HCT116 (cell line): ENCODE data around the gene IQCM. TPM values are rescaled to one million over a fixed set of nuclear protein-coding genes. Genes with fewer than 3 reads are reported as not detected.

ENCODE experiments used
- ATAC-seq: fragments of 200-7000 bp; cut with Tn5 transposase; 2 replicates; pipeline ENCODE4 v1.9.1; 2020; ENCODE audit warnings: mild to moderate bottlenecking, moderate library complexity
- BruUV-seq: library from RNA; stranded (reverse); fragments of 400-500 nt; replicated peaks from 2 replicates; lab custom pipeline; 2021; lab: Mats Ljungman, UMichigan
- CTCF ChIA-PET: fragments of 300-600 bp; sonication (Branson Sonifier 250); formaldehyde crosslinking; loops from one replicate; lab custom pipeline; 2021; ENCODE audit warnings: antibody characterized with exemption; lab: Charles Lee
- POLR2A ChIA-PET: fragments of 300-600, 350-600 bp; sonication (Branson Sonifier 250); formaldehyde crosslinking; loops from one replicate; lab custom pipeline; 2021; ENCODE audit warnings: antibody characterized with exemption; lab: Charles Lee
- RAD21 ChIA-PET, 2 experiments: fragments of 300-600 bp; sonication (Branson Sonifier 250); formaldehyde crosslinking; loops; one replicate each; lab custom pipeline; 2023; ENCODE audit warnings: low total read pairs in 2 of 2; ENCODE audit not compliant: uncharacterized antibody in 2 of 2, unreplicated experiment in 2 of 2, low non-redundant PET in 1 of 2; lab: Charles Lee
- DNase-seq: peaks from one replicate; pipeline ENCODE4 v3.0.0-alpha.2; 2010; ENCODE audit warnings: low read depth, low spot score
- H2AFZ ChIP-seq: fragments of 200-600 bp; shearing (Covaris generic), sonication (generic); 2 replicates; pipeline ENCODE4 v1.6.1; 2017; ENCODE audit warnings: low read depth, mixed run types, mixed read lengths, antibody characterized with exemption, low read length; ENCODE audit not compliant: poor library complexity, severe bottlenecking
- H3K27ac ChIP-seq: 2 replicates; pipeline ENCODE4 v1.5.1; 2012; ENCODE audit warnings: low read depth, low read length
- H3K27me3 ChIP-seq: fragments of 200-600 bp; sonication (generic); 2 replicates; pipeline ENCODE4 v1.6.1; 2016; ENCODE audit warnings: mixed run types, low read length, mixed read lengths; ENCODE audit not compliant: insufficient read depth
- H3K36me3 ChIP-seq, 2 experiments: fragments of 200-500 bp in 1 of 2; fragments of 200-600 bp in 1 of 2; sonication (Bioruptor generic) in 1 of 2; sonication (generic) in 1 of 2; 2 replicates each; pipeline versions ENCODE4 v1.5.1 to v1.6.1; 2014 to 2016; ENCODE audit warnings: low read length in 2 of 2, inconsistent platforms in 1 of 2, mixed read lengths in 1 of 2, mixed run types in 1 of 2; ENCODE audit not compliant: insufficient read depth in 2 of 2, control insufficient read depth in 1 of 2
- H3K4me1 ChIP-seq, 2 experiments: fragments of 200-600 bp in 1 of 2; sonication (generic) in 1 of 2; 2 replicates each; pipeline versions ENCODE4 v1.5.1 to v1.6.1; 2012 to 2017; ENCODE audit warnings: low read length in 2 of 2, inconsistent platforms in 1 of 2, mild to moderate bottlenecking in 1 of 2, mixed read lengths in 1 of 2, mixed run types in 1 of 2, moderate library complexity in 1 of 2; ENCODE audit not compliant: insufficient read depth in 2 of 2, control insufficient read depth in 1 of 2
- H3K4me2 ChIP-seq: fragments of 200-600 bp; sonication (generic); 2 replicates; pipeline ENCODE4 v1.6.1; 2017; ENCODE audit warnings: mixed run types, low read length, mixed read lengths
- H3K4me3 ChIP-seq, 2 experiments: fragments of 200-600 bp in 1 of 2; sonication (generic) in 1 of 2; replicated peaks in 1 of 2; 2 replicates each; pipeline ENCODE4 v1.5.1; 2011 to 2016; ENCODE audit warnings: low read length in 2 of 2, control low read depth in 1 of 2, low read depth in 1 of 2, mild to moderate bottlenecking in 1 of 2, mixed read lengths in 1 of 2, mixed run types in 1 of 2
- H3K79me2 ChIP-seq: fragments of 200-600 bp; sonication (generic); 2 replicates; pipeline ENCODE4 v1.6.1; 2017; ENCODE audit warnings: mild to moderate bottlenecking, mixed run types, low read length, moderate library complexity, mixed read lengths; ENCODE audit not compliant: insufficient read depth
- H3K9ac ChIP-seq: fragments of 200-600 bp; sonication (generic); 2 replicates; pipeline ENCODE4 v1.6.1; 2016; ENCODE audit warnings: low read length, mixed read lengths
- H3K9me2 ChIP-seq: fragments of 200-600 bp; sonication (generic), shearing (Covaris generic); 2 replicates; pipeline ENCODE4 v1.6.1; 2017; ENCODE audit warnings: mixed run types, mild to moderate bottlenecking, moderate library complexity; ENCODE audit not compliant: insufficient read depth
- H3K9me3 ChIP-seq, 2 experiments: fragments of 200-500 bp in 1 of 2; fragments of 200-600 bp in 1 of 2; sonication (Bioruptor generic) in 1 of 2; sonication (generic) in 1 of 2; 2 replicates each; pipeline ENCODE4 v1.6.1; 2014 to 2017; ENCODE audit warnings: low read length in 2 of 2, mixed read lengths in 2 of 2, inconsistent platforms in 1 of 2, low read depth in 1 of 2, mild to moderate bottlenecking in 1 of 2, mixed run types in 1 of 2, moderate library complexity in 1 of 2; ENCODE audit not compliant: control insufficient read depth in 1 of 2, insufficient read depth in 1 of 2
- H4K20me1 ChIP-seq: fragments of 200-600 bp; sonication (generic), shearing (Covaris generic); 2 replicates; pipeline ENCODE4 v1.6.1; 2017; ENCODE audit warnings: mixed run types, mild to moderate bottlenecking, moderate library complexity; ENCODE audit not compliant: insufficient read depth
- CBX3 ChIP-seq: IDR thresholded peaks from 2 replicates; pipeline ENCODE4 v1.6.1; 2012; ENCODE audit warnings: low read depth
- EGR1 ChIP-seq: IDR thresholded peaks from 2 replicates; pipeline ENCODE4 v1.6.1; 2012; ENCODE audit warnings: low read depth
- ELF1 ChIP-seq: IDR thresholded peaks from 2 replicates; pipeline ENCODE4 v1.6.1; 2012; ENCODE audit warnings: low read depth, borderline replicate concordance
- EZH2 ChIP-seq: fragments of 200-600 bp; sonication (generic); IDR thresholded peaks from 2 replicates; pipeline ENCODE4 v1.6.1; 2017; ENCODE audit warnings: antibody characterized with exemption, mixed run types
- EZH2phosphoT487 ChIP-seq: fragments of 200-600 bp; IDR thresholded peaks from 2 replicates; pipeline ENCODE4 v1.6.1; 2018; ENCODE audit warnings: antibody characterized with exemption, borderline replicate concordance
- FOSL1 ChIP-seq: IDR thresholded peaks from 2 replicates; pipeline ENCODE4 v1.6.1; 2012; ENCODE audit warnings: low read depth
- POLR2A ChIP-seq: IDR thresholded peaks from 2 replicates; pipeline ENCODE4 v1.7.0; 2011; ENCODE audit warnings: borderline replicate concordance; ENCODE audit not compliant: insufficient read depth, insufficient read length; ENCODE audit errors: extremely low read depth
- POLR2AphosphoS5 ChIP-seq: IDR thresholded peaks from 2 replicates; pipeline ENCODE4 v1.6.1; 2011; ENCODE audit warnings: mild to moderate bottlenecking, low read depth, low read length, moderate library complexity
- RAD21 ChIP-seq: IDR thresholded peaks from 2 replicates; pipeline ENCODE4 v1.6.1; 2012; ENCODE audit warnings: low read depth, mild to moderate bottlenecking
- SIN3A ChIP-seq: IDR thresholded peaks from 2 replicates; pipeline ENCODE4 v1.6.1; 2012; ENCODE audit warnings: low read depth
- SRF ChIP-seq: IDR thresholded peaks from 2 replicates; pipeline ENCODE4 v1.6.1; 2012; ENCODE audit warnings: low read depth
- TCF7L2 ChIP-seq: IDR thresholded peaks from 2 replicates; pipeline ENCODE4 v1.7.0; 2011; ENCODE audit warnings: borderline replicate concordance, inconsistent platforms; ENCODE audit not compliant: insufficient read depth, insufficient read length; ENCODE audit errors: extremely low read depth
- ZFX ChIP-seq: fragments of 450-650 bp; IDR thresholded peaks from 2 replicates; pipeline ENCODE4 v1.6.1; 2017
- ZNF274 ChIP-seq: fragments of 200-500 bp; sonication (Bioruptor generic); IDR thresholded peaks from 2 replicates; pipeline ENCODE4 v1.6.1; 2014; ENCODE audit warnings: mild to moderate bottlenecking, low read depth, low read length, inconsistent platforms
- intact Hi-C: fragments of 100-400 bp; cut with micrococcal nuclease; formaldehyde crosslinking; loops from 2 replicates; pipeline ENCODE4 v1.10.0; 2022
- total RNA-seq: library from RNA; stranded (reverse); gene quantifications from one replicate; pipeline ENCODE4 v1.2.1, GENCODE V29; 2021; ENCODE audit not compliant: unreplicated experiment
- TF ChIP-seq, protein P1 (sequence below): IDR thresholded peaks from 2 replicates; pipeline ENCODE4 v1.6.1; 2012
- TF ChIP-seq, protein P2 (sequence below), 3 experiments: fragments of 200-600 bp in 1 of 3; sonication (generic) in 1 of 3; IDR thresholded peaks in 2 of 3; conservative IDR thresholded peaks in 1 of 3; 2 replicates each; pipeline ENCODE4 v1.5.1; 2012 to 2017; ENCODE audit warnings: low read depth in 2 of 3, low read length in 2 of 3, antibody characterized with exemption in 1 of 3, borderline replicate concordance in 1 of 3, control low read depth in 1 of 3, mild to moderate bottlenecking in 1 of 3, mixed read lengths in 1 of 3, mixed run types in 1 of 3, moderate library complexity in 1 of 3; ENCODE audit not compliant: insufficient read depth in 1 of 3
- TF ChIP-seq, protein P3 (sequence below): IDR thresholded peaks from 2 replicates; pipeline ENCODE4 v1.6.1; 2012; ENCODE audit warnings: low read depth
- TF ChIP-seq, protein P4 (sequence below): IDR thresholded peaks from 2 replicates; pipeline ENCODE4 v1.6.1; 2011; ENCODE audit warnings: mild to moderate bottlenecking, low read length, moderate library complexity; ENCODE audit not compliant: insufficient replicate concordance; ENCODE audit errors: extremely low read depth

Gene IQCM
- total RNA-seq, 1 experiment from 2014 or later: 0.20 TPM

DNA sequence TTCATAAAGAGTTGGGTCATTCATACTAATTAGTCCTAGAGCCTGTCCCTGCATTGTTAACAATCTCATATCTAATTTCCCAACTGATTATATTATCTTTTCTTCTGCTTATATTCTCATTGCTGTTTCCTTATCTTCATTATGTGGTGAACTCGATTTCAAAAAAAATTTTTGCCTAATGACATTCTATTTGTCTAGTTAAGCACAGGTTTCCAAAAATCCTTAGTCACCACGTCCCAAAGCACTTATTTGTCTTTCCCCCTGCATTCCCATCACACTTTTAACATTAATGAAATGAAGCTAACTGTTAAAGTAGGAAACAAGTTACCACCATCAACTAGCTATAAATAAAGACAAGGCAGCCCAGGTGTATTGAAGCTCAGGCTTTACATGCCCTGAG lies 131.1 kb downstream of the IQCM start:
- H3K9me2 ChIP-seq: no peaks in the 10 kb centered on the region
- no peaks in the 10 kb centered on the region for H3K36me3 ChIP-seq
- TF ChIP-seq, protein P1, sequence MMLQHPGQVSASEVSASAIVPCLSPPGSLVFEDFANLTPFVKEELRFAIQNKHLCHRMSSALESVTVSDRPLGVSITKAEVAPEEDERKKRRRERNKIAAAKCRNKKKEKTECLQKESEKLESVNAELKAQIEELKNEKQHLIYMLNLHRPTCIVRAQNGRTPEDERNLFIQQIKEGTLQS: no peak
- TF ChIP-seq POLR2AphosphoS5 (no peak), POLR2A (no peak), ZFX (no peak), TCF7L2 (no peak), SRF (no peak), ZNF274 (no peak), EZH2phosphoT487 (no peak), SIN3A (no peak), EGR1 (no peak), ELF1 (no peak), EZH2 (no peak), CBX3 (no peak), FOSL1 (no peak), RAD21 (no peak)
- TF ChIP-seq, protein P2, sequence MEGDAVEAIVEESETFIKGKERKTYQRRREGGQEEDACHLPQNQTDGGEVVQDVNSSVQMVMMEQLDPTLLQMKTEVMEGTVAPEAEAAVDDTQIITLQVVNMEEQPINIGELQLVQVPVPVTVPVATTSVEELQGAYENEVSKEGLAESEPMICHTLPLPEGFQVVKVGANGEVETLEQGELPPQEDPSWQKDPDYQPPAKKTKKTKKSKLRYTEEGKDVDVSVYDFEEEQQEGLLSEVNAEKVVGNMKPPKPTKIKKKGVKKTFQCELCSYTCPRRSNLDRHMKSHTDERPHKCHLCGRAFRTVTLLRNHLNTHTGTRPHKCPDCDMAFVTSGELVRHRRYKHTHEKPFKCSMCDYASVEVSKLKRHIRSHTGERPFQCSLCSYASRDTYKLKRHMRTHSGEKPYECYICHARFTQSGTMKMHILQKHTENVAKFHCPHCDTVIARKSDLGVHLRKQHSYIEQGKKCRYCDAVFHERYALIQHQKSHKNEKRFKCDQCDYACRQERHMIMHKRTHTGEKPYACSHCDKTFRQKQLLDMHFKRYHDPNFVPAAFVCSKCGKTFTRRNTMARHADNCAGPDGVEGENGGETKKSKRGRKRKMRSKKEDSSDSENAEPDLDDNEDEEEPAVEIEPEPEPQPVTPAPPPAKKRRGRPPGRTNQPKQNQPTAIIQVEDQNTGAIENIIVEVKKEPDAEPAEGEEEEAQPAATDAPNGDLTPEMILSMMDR (IDR thresholded peaks at IDR 0.05 in 2 of 3, conservative IDR thresholded peaks at IDR 0.05 in 1 of 3; ENCODE audit: borderline replicate concordance in 1 of 3, insufficient read depth in 1 of 3, low read depth in 2 of 3, low read length in 2 of 3): no peak
- TF ChIP-seq, protein P3, sequence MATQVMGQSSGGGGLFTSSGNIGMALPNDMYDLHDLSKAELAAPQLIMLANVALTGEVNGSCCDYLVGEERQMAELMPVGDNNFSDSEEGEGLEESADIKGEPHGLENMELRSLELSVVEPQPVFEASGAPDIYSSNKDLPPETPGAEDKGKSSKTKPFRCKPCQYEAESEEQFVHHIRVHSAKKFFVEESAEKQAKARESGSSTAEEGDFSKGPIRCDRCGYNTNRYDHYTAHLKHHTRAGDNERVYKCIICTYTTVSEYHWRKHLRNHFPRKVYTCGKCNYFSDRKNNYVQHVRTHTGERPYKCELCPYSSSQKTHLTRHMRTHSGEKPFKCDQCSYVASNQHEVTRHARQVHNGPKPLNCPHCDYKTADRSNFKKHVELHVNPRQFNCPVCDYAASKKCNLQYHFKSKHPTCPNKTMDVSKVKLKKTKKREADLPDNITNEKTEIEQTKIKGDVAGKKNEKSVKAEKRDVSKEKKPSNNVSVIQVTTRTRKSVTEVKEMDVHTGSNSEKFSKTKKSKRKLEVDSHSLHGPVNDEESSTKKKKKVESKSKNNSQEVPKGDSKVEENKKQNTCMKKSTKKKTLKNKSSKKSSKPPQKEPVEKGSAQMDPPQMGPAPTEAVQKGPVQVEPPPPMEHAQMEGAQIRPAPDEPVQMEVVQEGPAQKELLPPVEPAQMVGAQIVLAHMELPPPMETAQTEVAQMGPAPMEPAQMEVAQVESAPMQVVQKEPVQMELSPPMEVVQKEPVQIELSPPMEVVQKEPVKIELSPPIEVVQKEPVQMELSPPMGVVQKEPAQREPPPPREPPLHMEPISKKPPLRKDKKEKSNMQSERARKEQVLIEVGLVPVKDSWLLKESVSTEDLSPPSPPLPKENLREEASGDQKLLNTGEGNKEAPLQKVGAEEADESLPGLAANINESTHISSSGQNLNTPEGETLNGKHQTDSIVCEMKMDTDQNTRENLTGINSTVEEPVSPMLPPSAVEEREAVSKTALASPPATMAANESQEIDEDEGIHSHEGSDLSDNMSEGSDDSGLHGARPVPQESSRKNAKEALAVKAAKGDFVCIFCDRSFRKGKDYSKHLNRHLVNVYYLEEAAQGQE: no peak
- TF ChIP-seq, protein P4, sequence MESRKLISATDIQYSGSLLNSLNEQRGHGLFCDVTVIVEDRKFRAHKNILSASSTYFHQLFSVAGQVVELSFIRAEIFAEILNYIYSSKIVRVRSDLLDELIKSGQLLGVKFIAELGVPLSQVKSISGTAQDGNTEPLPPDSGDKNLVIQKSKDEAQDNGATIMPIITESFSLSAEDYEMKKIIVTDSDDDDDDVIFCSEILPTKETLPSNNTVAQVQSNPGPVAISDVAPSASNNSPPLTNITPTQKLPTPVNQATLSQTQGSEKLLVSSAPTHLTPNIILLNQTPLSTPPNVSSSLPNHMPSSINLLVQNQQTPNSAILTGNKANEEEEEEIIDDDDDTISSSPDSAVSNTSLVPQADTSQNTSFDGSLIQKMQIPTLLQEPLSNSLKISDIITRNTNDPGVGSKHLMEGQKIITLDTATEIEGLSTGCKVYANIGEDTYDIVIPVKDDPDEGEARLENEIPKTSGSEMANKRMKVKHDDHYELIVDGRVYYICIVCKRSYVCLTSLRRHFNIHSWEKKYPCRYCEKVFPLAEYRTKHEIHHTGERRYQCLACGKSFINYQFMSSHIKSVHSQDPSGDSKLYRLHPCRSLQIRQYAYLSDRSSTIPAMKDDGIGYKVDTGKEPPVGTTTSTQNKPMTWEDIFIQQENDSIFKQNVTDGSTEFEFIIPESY: no peak
- no peaks in the 10 kb centered on the region for H3K27me3 ChIP-seq
- no peak overlapping the region for H3K27ac ChIP-seq
- no peaks in the 10 kb centered on the region for H4K20me1 ChIP-seq
- H3K79me2 ChIP-seq: no peaks in the 10 kb centered on the region
- intact Hi-C loops: no loop called here
- no TSS peak for BruUV-seq
- CTCF ChIA-PET: no interaction called here
- no peak overlapping the region for H3K9ac ChIP-seq
- RAD21 ChIA-PET: no interaction called here
- no peaks in the 10 kb centered on the region for H3K9me3 ChIP-seq
- H3K4me1 ChIP-seq: no peaks in the 10 kb centered on the region
- H2AFZ ChIP-seq: no peak overlapping the region
- H3K4me3 ChIP-seq: no peak overlapping the region
- ATAC-seq (no peak), DNase-seq (no peak)
- H3K4me2 ChIP-seq: no peak overlapping the region
- POLR2A ChIA-PET: no interaction called here
